NCI-H524 treated with DMSO at 0.1 percent for 48 hours (cell line): ENCODE data around the gene MEGF6.

ENCODE experiments used
- DNase-seq: peaks from one replicate; lab custom pipeline; 2025; lab: John Stamatoyannopoulos, UW

Gene MEGF6

GRCh38 chr1:3485016-3485415 is 126.3 kb downstream of the MEGF6 start:
- no peak for DNase-seq

- DNase-seq: no peak
These were observed 127.4 kb downstream of the MEGF6 start for GRCh38 chr1:3483801-3484444.

- DNase-seq: no peak
These were observed 127.9 kb downstream of the MEGF6 start for GRCh38 chr1:3483380-3483779.

GRCh38 chr1:3482378-3482849 is 128.9 kb downstream of the MEGF6 start:
- DNase-seq: no peak

GRCh38 chr1:3481836-3482375 is 129.4 kb downstream of the MEGF6 start:
- DNase-seq: no peak

GRCh38 chr1:3481046-3481445 is 130.3 kb downstream of the MEGF6 start:
- DNase-seq: no peak

GRCh38 chr1:3480369-3480719 is 131.0 kb downstream of the MEGF6 start:
- no peak for DNase-seq

- no peak for DNase-seq
These were observed 131.6 kb downstream of the MEGF6 start for GRCh38 chr1:3479511-3480368.

- no peak for DNase-seq
These were observed 133.1 kb downstream of the MEGF6 start for GRCh38 chr1:3478187-3478586.

GRCh38 chr1:3477241-3477995 is 133.9 kb downstream of the MEGF6 start:
- DNase-seq: no peak

- no peak for DNase-seq
These were observed 134.6 kb downstream of the MEGF6 start for GRCh38 chr1:3476666-3477065.

GRCh38 chr1:3475839-3476573 is 135.3 kb downstream of the MEGF6 start:
- no peak for DNase-seq

- DNase-seq: no peak
These were observed 136.9 kb downstream of the MEGF6 start for GRCh38 chr1:3474421-3474820.

- DNase-seq: no peak
These were observed 137.3 kb downstream of the MEGF6 start for GRCh38 chr1:3474016-3474415.

GRCh38 chr1:3473381-3473844 is 137.9 kb downstream of the MEGF6 start:
- DNase-seq: no peak

GRCh38 chr1:3472906-3473305 is 138.4 kb downstream of the MEGF6 start:
- DNase-seq: no peak

- DNase-seq: no peak
These were observed 139.0 kb downstream of the MEGF6 start for GRCh38 chr1:3472088-3472850.

GRCh38 chr1:3471356-3472087 is 139.8 kb downstream of the MEGF6 start:
- no peak for DNase-seq

GRCh38 chr1:3470650-3471355 is 140.5 kb downstream of the MEGF6 start:
- no peak for DNase-seq
